B cell (primary cell): ENCODE results near the gene IL17B. TPM values are rescaled to one million over a fixed set of nuclear protein-coding genes. Genes with fewer than 3 reads are reported as not detected.

Source experiments
- ATAC-seq: fragments of 200-7000 bp; cut with Tn5 transposase; one replicate; pipeline ENCODE4 v1.10.0; 2021; ENCODE audit warnings: low read depth, mild to moderate bottlenecking, moderate number of reproducible peaks, moderate library complexity
- CTCF ChIA-PET: fragments of 350-600 bp; sonication (Branson Sonifier 250); formaldehyde crosslinking; loops from one replicate; lab custom pipeline; 2021; ENCODE audit warnings: antibody characterized with exemption, inconsistent platforms; lab: Charles Lee
- POLR2A ChIA-PET: fragments of 350-600 bp; sonication (Branson Sonifier 250); formaldehyde crosslinking; loops from one replicate; lab custom pipeline; 2021; ENCODE audit warnings: antibody characterized with exemption; lab: Charles Lee
- DNase-seq: peaks from one replicate; pipeline ENCODE4 v3.0.0; 2013
- H2AFZ ChIP-seq: 2 replicates; pipeline ENCODE4 v1.6.1; 2012; ENCODE audit warnings: mild to moderate bottlenecking, low read depth, low read length; ENCODE audit not compliant: insufficient read depth, poor library complexity, severe bottlenecking
- H3K27ac ChIP-seq, 2 donors: 1 replicate in 1 of 2; 2 replicates in 1 of 2; pipeline ENCODE4 v1.5.1; 2012 to 2013; ENCODE audit warnings: low read length in 2 of 2, mild to moderate bottlenecking in 2 of 2, moderate library complexity in 1 of 2
- H3K27me3 ChIP-seq, 4 experiments: fragments of 200-600 bp in 1 of 4; sonication (generic) in 1 of 4; replicated peaks in 1 of 4; 1 replicate in 2 of 4; 2 replicates in 2 of 4; pipeline versions ENCODE4 v1.6.1 to v1.7.0; 2013 to 2016; ENCODE audit warnings: low read length in 3 of 4, mild to moderate bottlenecking in 2 of 4, mixed read lengths in 1 of 4, moderate library complexity in 1 of 4; ENCODE audit not compliant: insufficient read depth in 4 of 4, control insufficient read depth in 3 of 4; ENCODE audit errors: control extremely low read depth in 1 of 4
- H3K36me3 ChIP-seq, 2 experiments: replicated peaks in 1 of 2; 1 replicate in 1 of 2; 2 replicates in 1 of 2; pipeline versions ENCODE4 v1.6.1 to v1.7.1; 2013; ENCODE audit warnings: low read length in 1 of 2; ENCODE audit not compliant: insufficient read depth in 2 of 2, control insufficient read depth in 1 of 2; ENCODE audit errors: control extremely low read depth in 1 of 2, extremely low read depth in 1 of 2
- H3K4me1 ChIP-seq, 2 donors: fragments of 200-600 bp in 1 of 2; sonication (generic) in 1 of 2; 1 replicate in 1 of 2; 2 replicates in 1 of 2; pipeline versions ENCODE4 v1.5.1 to v1.6.1; 2013 to 2017; ENCODE audit warnings: low read length in 2 of 2; ENCODE audit not compliant: control insufficient read depth in 2 of 2, insufficient read depth in 2 of 2
- H3K4me2 ChIP-seq: replicated peaks from 2 replicates; pipeline ENCODE3; 2012; ENCODE audit warnings: mild to moderate bottlenecking, low read depth, low read length; ENCODE audit not compliant: poor library complexity, severe bottlenecking
- H3K4me3 ChIP-seq, 5 experiments: fragments of 200-600 bp in 1 of 5; sonication (generic) in 1 of 5; 1 replicate in 3 of 5; 2 replicates in 2 of 5; pipeline versions ENCODE4 v1.5.1 to v1.7.0; 2011 to 2016; ENCODE audit warnings: low read length in 4 of 5, mild to moderate bottlenecking in 4 of 5, low read depth in 2 of 5, control low read depth in 1 of 5, moderate library complexity in 1 of 5; ENCODE audit not compliant: insufficient read depth in 1 of 5; ENCODE audit errors: control extremely low read depth in 1 of 5, extremely low read depth in 1 of 5
- H3K79me2 ChIP-seq: fragments of 200-600 bp; sonication (generic); one replicate; pipeline ENCODE4 v1.6.0; 2016; ENCODE audit warnings: low read length; ENCODE audit not compliant: control insufficient read depth, insufficient read depth
- H3K9ac ChIP-seq: fragments of 200-600 bp; sonication (generic); 2 replicates; pipeline ENCODE4 v1.6.1; 2017; ENCODE audit warnings: mild to moderate bottlenecking, low read length, moderate library complexity
- H3K9me3 ChIP-seq, 3 donors: one replicate each; pipeline versions ENCODE4 v1.6.1 to v1.7.1; 2013; ENCODE audit warnings: low read length in 2 of 3; ENCODE audit not compliant: control insufficient read depth in 2 of 3, insufficient read depth in 1 of 3; ENCODE audit errors: control extremely low read depth in 1 of 3
- H4K20me1 ChIP-seq: 2 replicates; pipeline ENCODE4 v1.6.0; 2012; ENCODE audit warnings: mild to moderate bottlenecking, low read length; ENCODE audit not compliant: insufficient read depth, control insufficient read depth, poor library complexity, severe bottlenecking
- H3K27ac Mint-ChIP-seq: one replicate; pipeline ENCODE4 v1.8.0; 2021; ENCODE audit warnings: mixed read lengths
- H3K27me3 Mint-ChIP-seq: one replicate; pipeline ENCODE4 v1.8.0; 2021; ENCODE audit warnings: mixed read lengths
- H3K4me1 Mint-ChIP-seq: one replicate; pipeline ENCODE4 v1.8.0; 2021; ENCODE audit warnings: mixed read lengths
- H3K4me3 Mint-ChIP-seq: one replicate; pipeline ENCODE4 v1.8.0; 2021; ENCODE audit warnings: mixed read lengths
- H3K9me3 Mint-ChIP-seq: one replicate; pipeline ENCODE4 v1.8.0; 2022; ENCODE audit warnings: mixed read lengths; ENCODE audit not compliant: insufficient read depth
- EZH2 ChIP-seq: IDR thresholded peaks from 2 replicates; pipeline ENCODE4 v1.6.1; 2012; ENCODE audit warnings: borderline replicate concordance, low read depth, mild to moderate bottlenecking, moderate library complexity, low read length; ENCODE audit not compliant: insufficient read depth, poor library complexity, severe bottlenecking
- WGBS: methylation state at CpG from one replicate; pipeline ENCODE4 v1.1.5; 2013; ENCODE audit warnings: missing lambda C conversion rate; ENCODE audit not compliant: insufficient coverage; 5-methylcytosine and 5-hydroxymethylcytosine counted together
- intact Hi-C: fragments of 100-400 bp; cut with micrococcal nuclease; formaldehyde crosslinking; loops from one replicate; pipeline ENCODE4 v1.10.0; 2022
- polyA plus RNA-seq: library from polyadenylated mRNA; depleted of rRNA; stranded (reverse); fragments of >200 nt; gene quantifications from 2 replicates; pipeline ENCODE4 v1.2.3, GENCODE V29; 2012
- total RNA-seq, 2 donors: library from RNA; stranded (reverse); fragments of 120-200 nt in 1 of 2; gene quantifications; 1 replicate in 1 of 2; 2 replicates in 1 of 2; pipeline versions ENCODE4 v1.2.3 to v1.2.4, GENCODE V29; 2013 to 2022
- TF ChIP-seq, protein P1 (sequence below): fragments of 200-600 bp; IDR thresholded peaks from one replicate; pipeline ENCODE4 v1.8.0; 2022; ENCODE audit warnings: antibody characterized with exemption, mild to moderate bottlenecking

Gene IL17B
- total and polyA plus RNA-seq, 2 donors (not counting 1 experiment from before 2014, with no cell fraction given), result not detected

- H3K4me3 ChIP-seq, result no peak overlapping the region
- no peaks in the 10 kb centered on the region for H4K20me1 ChIP-seq
- peaks cover 6% of the 10 kb centered on the region for H3K4me1 Mint-ChIP-seq
- no peak overlapping the region for H3K4me3 Mint-ChIP-seq
- intact Hi-C loops, result no loop called here
- no peak overlapping the region for H3K27ac Mint-ChIP-seq
- CTCF ChIA-PET, result interaction anchor here (0.6 to 8.0 kb wide), 15 partner anchors 11 to 239 kb away, joined by 3 to 134 read pairs (median 4); partner anchors contain the start of genes CSNK1A1 and GRPEL2
- H3K9ac ChIP-seq, result no peak overlapping the region
- DNase-seq (no peak), ATAC-seq (no peak)
- WGBS, result no CpG with 5 or more reads among the region's 1 CpG
- H3K27me3 Mint-ChIP-seq, result no peaks in the 10 kb centered on the region
- H3K9me3 ChIP-seq, result no peaks in the 10 kb centered on the region
- no peak for TF ChIP-seq EZH2
- TF ChIP-seq, protein P1, sequence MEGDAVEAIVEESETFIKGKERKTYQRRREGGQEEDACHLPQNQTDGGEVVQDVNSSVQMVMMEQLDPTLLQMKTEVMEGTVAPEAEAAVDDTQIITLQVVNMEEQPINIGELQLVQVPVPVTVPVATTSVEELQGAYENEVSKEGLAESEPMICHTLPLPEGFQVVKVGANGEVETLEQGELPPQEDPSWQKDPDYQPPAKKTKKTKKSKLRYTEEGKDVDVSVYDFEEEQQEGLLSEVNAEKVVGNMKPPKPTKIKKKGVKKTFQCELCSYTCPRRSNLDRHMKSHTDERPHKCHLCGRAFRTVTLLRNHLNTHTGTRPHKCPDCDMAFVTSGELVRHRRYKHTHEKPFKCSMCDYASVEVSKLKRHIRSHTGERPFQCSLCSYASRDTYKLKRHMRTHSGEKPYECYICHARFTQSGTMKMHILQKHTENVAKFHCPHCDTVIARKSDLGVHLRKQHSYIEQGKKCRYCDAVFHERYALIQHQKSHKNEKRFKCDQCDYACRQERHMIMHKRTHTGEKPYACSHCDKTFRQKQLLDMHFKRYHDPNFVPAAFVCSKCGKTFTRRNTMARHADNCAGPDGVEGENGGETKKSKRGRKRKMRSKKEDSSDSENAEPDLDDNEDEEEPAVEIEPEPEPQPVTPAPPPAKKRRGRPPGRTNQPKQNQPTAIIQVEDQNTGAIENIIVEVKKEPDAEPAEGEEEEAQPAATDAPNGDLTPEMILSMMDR, result no peak
- H3K4me1 ChIP-seq, result peaks cover 0 to 6% of the 10 kb centered on the region in 2 donors
- peaks cover 4% of the 10 kb centered on the region for H3K79me2 ChIP-seq
- H3K36me3 ChIP-seq, result peaks cover 0 to 3% of the 10 kb centered on the region in 2 experiments
- no peaks in the 10 kb centered on the region for H3K9me3 Mint-ChIP-seq
- no peak overlapping the region for H2AFZ ChIP-seq
- no peak overlapping the region for H3K4me2 ChIP-seq
- no peak overlapping the region for H3K27ac ChIP-seq
- POLR2A ChIA-PET, result no interaction called here
- H3K27me3 ChIP-seq, result no peaks in the 10 kb centered on the region
Observed at GRCh38 chr5:149366169-149366729, 12.8 kb downstream of the IL17B start.

GRCh38 chr5:149365418-149365817 is 13.7 kb downstream of the IL17B start:
- H3K9me3 Mint-ChIP-seq, result no peaks in the 10 kb centered on the region
- Histone ChIP-seq H3K4me2 (no peak overlapping the region), H3K79me2 (peaks cover 4% of the 10 kb centered on the region), H4K20me1 (no peaks in the 10 kb centered on the region), H3K4me1 (peaks cover 0 to 6% of the 10 kb centered on the region in 2 donors), H3K9me3 (no peaks in the 10 kb centered on the region), H3K36me3 (peaks cover 0 to 3% of the 10 kb centered on the region in 2 experiments), H2AFZ (no peak overlapping the region), H3K27me3 (no peaks in the 10 kb centered on the region), H3K4me3 (no peak overlapping the region), H3K9ac (no peak overlapping the region), H3K27ac (no peak overlapping the region)
- H3K4me3 Mint-ChIP-seq, result no peak overlapping the region
- ChIA-PET CTCF (interaction anchor here (0.9 to 3.1 kb wide), 5 partner anchors 10 to 51 kb away, joined by 3 to 11 read pairs (median 3); no protein-coding TSS in a partner anchor), POLR2A (interaction anchor here (0.5 kb wide), 1 partner anchor 185 kb away, joined by 9 read pairs; no protein-coding TSS in a partner anchor)
- TF ChIP-seq EZH2, result no peak
- TF ChIP-seq, protein P1, result no peak
- DNase-seq (no peak), ATAC-seq (no peak)
- no peak overlapping the region for H3K27ac Mint-ChIP-seq
- WGBS, result 96% methylated on average over 3 of the region's 6 CpGs
- no peaks in the 10 kb centered on the region for H3K27me3 Mint-ChIP-seq
- intact Hi-C loops, result no loop called here
- H3K4me1 Mint-ChIP-seq, result peaks cover 6% of the 10 kb centered on the region
